GM10847 (cell line): ENCODE data around the gene SERPINF2.

Experiments
- POLR2A ChIP-seq: IDR thresholded peaks from 2 replicates; pipeline ENCODE4 v1.6.1; 2011; ENCODE audit not compliant: insufficient read length; ENCODE audit errors: extremely low read depth

The SERPINF2 gene

GRCh38 chr17:1727876-1728630 lies 14.6 kb upstream of the SERPINF2 start:
- TF ChIP-seq POLR2A, result no peak

- TF ChIP-seq POLR2A, result no peak
Measured at GRCh38 chr17:1729966-1730325, 12.7 kb upstream of the SERPINF2 start.

- TF ChIP-seq POLR2A, result no peak
Measured at GRCh38 chr17:1730326-1731193, 12.1 kb upstream of the SERPINF2 start.

- no peak for TF ChIP-seq POLR2A
Measured at GRCh38 chr17:1731194-1731506, 11.5 kb upstream of the SERPINF2 start.

- no peak for TF ChIP-seq POLR2A
Measured at GRCh38 chr17:1732241-1732832, 10.3 kb upstream of the SERPINF2 start.

GRCh38 chr17:1732833-1733321 lies 9.8 kb upstream of the SERPINF2 start:
- TF ChIP-seq POLR2A, result no peak

- no peak for TF ChIP-seq POLR2A
Measured at GRCh38 chr17:1733759-1734158, 8.9 kb upstream of the SERPINF2 start.

- TF ChIP-seq POLR2A, result no peak
Measured at GRCh38 chr17:1735418-1735817, 7.3 kb upstream of the SERPINF2 start.

- TF ChIP-seq POLR2A, result no peak
Measured at GRCh38 chr17:1735834-1736347, 6.8 kb upstream of the SERPINF2 start.

- TF ChIP-seq POLR2A, result no peak
Measured at GRCh38 chr17:1736348-1737281, 6.1 kb upstream of the SERPINF2 start.

GRCh38 chr17:1737531-1738291 lies 5.0 kb upstream of the SERPINF2 start:
- TF ChIP-seq POLR2A, result no peak

- TF ChIP-seq POLR2A, result no peak
Measured at GRCh38 chr17:1743088-1743439, 393 bp downstream of the SERPINF2 start.

GRCh38 chr17:1744551-1745512 lies 2.2 kb downstream of the SERPINF2 start:
- TF ChIP-seq POLR2A, result no peak
